ENCODE measurements around the gene ZNF618.

ZNF618 gene

DNA sequence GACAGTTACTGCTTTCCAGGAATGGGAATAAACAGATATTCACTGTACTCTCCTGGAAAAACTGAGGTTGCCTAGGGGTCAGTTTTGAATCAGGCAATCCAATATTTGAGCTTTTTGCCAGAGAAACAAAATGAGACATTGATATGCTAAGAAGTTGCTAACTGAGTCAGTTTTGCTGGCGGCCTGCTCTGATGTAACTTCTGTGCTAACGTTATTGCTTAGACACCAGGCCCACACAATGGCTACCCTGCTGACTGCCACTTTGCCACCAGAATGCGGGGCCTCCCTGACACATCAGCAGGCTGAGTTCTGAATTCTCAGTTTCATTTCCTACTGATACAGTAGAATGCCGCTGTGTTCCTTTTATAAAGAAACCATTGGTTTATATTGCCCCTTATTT, 18.2 kb upstream of the ZNF618 start:
- DNase-seq, result no peak
- Histone ChIP-seq H3K4me3 (ENCODE audit: insufficient read depth, low read depth, low read length, poor library complexity, severe bottlenecking) (no peak overlapping the region), H3K36me3 (ENCODE audit: control insufficient read depth, insufficient read depth, low read length) (no peaks in the 10 kb centered on the region), H3K27ac (ENCODE audit: insufficient read depth, low read length, poor library complexity, severe bottlenecking) (no peak overlapping the region), H3K4me1 (ENCODE audit: control insufficient read depth, insufficient read depth, low read length, poor library complexity, severe bottlenecking) (no peaks in the 10 kb centered on the region), H3K27me3 (replicated peaks; ENCODE audit: control insufficient read depth, insufficient read depth, low read length, poor library complexity, severe bottlenecking) (no peaks in the 10 kb centered on the region), H3K9me3 (ENCODE audit: control insufficient read depth, low read length) (no peaks in the 10 kb centered on the region)

DNA sequence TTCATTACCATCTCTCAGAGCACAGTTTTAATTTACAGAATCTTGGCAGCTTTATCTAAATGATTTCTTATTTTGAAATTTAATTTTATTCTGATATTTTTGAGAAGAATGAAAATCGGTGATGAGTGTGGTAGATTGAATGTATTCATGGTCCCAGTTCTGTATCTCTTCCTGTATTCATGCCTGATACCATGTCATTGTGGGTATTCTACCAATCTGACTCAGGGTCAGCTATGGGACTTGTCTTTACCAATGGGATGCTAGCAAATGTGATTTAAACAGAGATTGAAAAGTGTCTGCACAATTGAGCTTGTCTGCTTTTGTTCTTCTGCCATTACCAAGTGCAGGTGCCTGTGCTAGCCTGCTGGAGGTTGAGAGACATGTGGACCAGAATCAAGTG, 17.8 kb upstream of the ZNF618 start:
- Histone ChIP-seq H3K36me3 (ENCODE audit: control insufficient read depth, insufficient read depth, low read length) (no peaks in the 10 kb centered on the region), H3K27ac (ENCODE audit: insufficient read depth, low read length, poor library complexity, severe bottlenecking) (no peak overlapping the region), H3K4me3 (ENCODE audit: insufficient read depth, low read depth, low read length, poor library complexity, severe bottlenecking) (no peak overlapping the region), H3K27me3 (replicated peaks; ENCODE audit: control insufficient read depth, insufficient read depth, low read length, poor library complexity, severe bottlenecking) (no peaks in the 10 kb centered on the region), H3K9me3 (ENCODE audit: control insufficient read depth, low read length) (no peaks in the 10 kb centered on the region), H3K4me1 (ENCODE audit: control insufficient read depth, insufficient read depth, low read length, poor library complexity, severe bottlenecking) (no peaks in the 10 kb centered on the region)
- no peak for DNase-seq

- no peak overlapping the region for H3K27ac ChIP-seq (ENCODE audit: insufficient read depth, low read length, poor library complexity, severe bottlenecking)
- H3K36me3 ChIP-seq (ENCODE audit: control insufficient read depth, insufficient read depth, low read length), result no peaks in the 10 kb centered on the region
- no peak overlapping the region for H3K4me3 ChIP-seq (ENCODE audit: insufficient read depth, low read depth, low read length, poor library complexity, severe bottlenecking)
- DNase-seq, result no peak
- H3K9me3 ChIP-seq (ENCODE audit: control insufficient read depth, low read length), result no peaks in the 10 kb centered on the region
- H3K4me1 ChIP-seq (ENCODE audit: control insufficient read depth, insufficient read depth, low read length, poor library complexity, severe bottlenecking), result no peaks in the 10 kb centered on the region
- no peaks in the 10 kb centered on the region for H3K27me3 ChIP-seq (replicated peaks; ENCODE audit: control insufficient read depth, insufficient read depth, low read length, poor library complexity, severe bottlenecking)
Observed at GRCh38 chr9:113863345-113863744, 12.8 kb upstream of the ZNF618 start.

- no peaks in the 10 kb centered on the region for H3K36me3 ChIP-seq (ENCODE audit: control insufficient read depth, insufficient read depth, low read length)
- no peaks in the 10 kb centered on the region for H3K4me1 ChIP-seq (ENCODE audit: control insufficient read depth, insufficient read depth, low read length, poor library complexity, severe bottlenecking)
- no peak overlapping the region for H3K4me3 ChIP-seq (ENCODE audit: insufficient read depth, low read depth, low read length, poor library complexity, severe bottlenecking)
- no peak overlapping the region for H3K27ac ChIP-seq (ENCODE audit: insufficient read depth, low read length, poor library complexity, severe bottlenecking)
- H3K27me3 ChIP-seq (replicated peaks; ENCODE audit: control insufficient read depth, insufficient read depth, low read length, poor library complexity, severe bottlenecking), result peaks cover 4% of the 10 kb centered on the region
- H3K9me3 ChIP-seq (ENCODE audit: control insufficient read depth, low read length), result no peaks in the 10 kb centered on the region
- no peak for DNase-seq
Observed at GRCh38 chr9:113868501-113868900, 7.6 kb upstream of the ZNF618 start.

GRCh38 chr9:113872485-113873143, 3.5 kb upstream of the ZNF618 start:
- H3K27me3 ChIP-seq (replicated peaks; ENCODE audit: control insufficient read depth, insufficient read depth, low read length, poor library complexity, severe bottlenecking), result peaks cover 10% of the 10 kb centered on the region
- no peak overlapping the region for H3K27ac ChIP-seq (ENCODE audit: insufficient read depth, low read length, poor library complexity, severe bottlenecking)
- no peaks in the 10 kb centered on the region for H3K9me3 ChIP-seq (ENCODE audit: control insufficient read depth, low read length)
- no peaks in the 10 kb centered on the region for H3K36me3 ChIP-seq (ENCODE audit: control insufficient read depth, insufficient read depth, low read length)
- no peak for DNase-seq
- H3K4me1 ChIP-seq (ENCODE audit: control insufficient read depth, insufficient read depth, low read length, poor library complexity, severe bottlenecking), result no peaks in the 10 kb centered on the region
- no peak overlapping the region for H3K4me3 ChIP-seq (ENCODE audit: insufficient read depth, low read depth, low read length, poor library complexity, severe bottlenecking)

DNA sequence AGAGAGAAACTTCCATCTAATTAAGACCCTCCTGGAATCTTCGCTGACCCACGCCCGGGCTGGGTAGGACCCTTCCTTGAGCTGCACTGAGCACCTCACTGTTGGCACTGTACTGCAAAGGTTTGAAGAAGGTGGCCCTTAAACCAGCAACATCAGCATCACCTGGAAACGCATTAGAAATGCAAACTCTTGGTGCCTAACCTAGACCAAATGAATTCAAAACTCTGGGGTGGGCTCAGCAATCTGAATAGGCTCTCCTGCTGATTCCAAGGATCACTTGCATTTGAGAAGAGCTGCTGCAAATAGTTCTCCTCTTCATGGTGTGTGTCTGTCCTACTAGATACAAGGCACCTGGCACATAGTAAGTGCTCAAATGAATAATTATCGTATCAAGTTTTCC, 2.7 kb upstream of the ZNF618 start:
- no peak overlapping the region for H3K27ac ChIP-seq (ENCODE audit: insufficient read depth, low read length, poor library complexity, severe bottlenecking)
- no peaks in the 10 kb centered on the region for H3K4me1 ChIP-seq (ENCODE audit: control insufficient read depth, insufficient read depth, low read length, poor library complexity, severe bottlenecking)
- H3K4me3 ChIP-seq (ENCODE audit: insufficient read depth, low read depth, low read length, poor library complexity, severe bottlenecking), result no peak overlapping the region
- peaks cover 10% of the 10 kb centered on the region for H3K27me3 ChIP-seq (replicated peaks; ENCODE audit: control insufficient read depth, insufficient read depth, low read length, poor library complexity, severe bottlenecking)
- no peaks in the 10 kb centered on the region for H3K9me3 ChIP-seq (ENCODE audit: control insufficient read depth, low read length)
- DNase-seq, result no peak
- no peaks in the 10 kb centered on the region for H3K36me3 ChIP-seq (ENCODE audit: control insufficient read depth, insufficient read depth, low read length)

GRCh38 chr9:113873926-113874325, 2.2 kb upstream of the ZNF618 start:
- no peak overlapping the region for H3K27ac ChIP-seq (ENCODE audit: insufficient read depth, low read length, poor library complexity, severe bottlenecking)
- H3K36me3 ChIP-seq (ENCODE audit: control insufficient read depth, insufficient read depth, low read length), result no peaks in the 10 kb centered on the region
- no peaks in the 10 kb centered on the region for H3K9me3 ChIP-seq (ENCODE audit: control insufficient read depth, low read length)
- DNase-seq, result no peak
- peaks cover 10% of the 10 kb centered on the region for H3K27me3 ChIP-seq (replicated peaks; ENCODE audit: control insufficient read depth, insufficient read depth, low read length, poor library complexity, severe bottlenecking)
- H3K4me3 ChIP-seq (ENCODE audit: insufficient read depth, low read depth, low read length, poor library complexity, severe bottlenecking), result no peak overlapping the region
- H3K4me1 ChIP-seq (ENCODE audit: control insufficient read depth, insufficient read depth, low read length, poor library complexity, severe bottlenecking), result no peaks in the 10 kb centered on the region

DNA sequence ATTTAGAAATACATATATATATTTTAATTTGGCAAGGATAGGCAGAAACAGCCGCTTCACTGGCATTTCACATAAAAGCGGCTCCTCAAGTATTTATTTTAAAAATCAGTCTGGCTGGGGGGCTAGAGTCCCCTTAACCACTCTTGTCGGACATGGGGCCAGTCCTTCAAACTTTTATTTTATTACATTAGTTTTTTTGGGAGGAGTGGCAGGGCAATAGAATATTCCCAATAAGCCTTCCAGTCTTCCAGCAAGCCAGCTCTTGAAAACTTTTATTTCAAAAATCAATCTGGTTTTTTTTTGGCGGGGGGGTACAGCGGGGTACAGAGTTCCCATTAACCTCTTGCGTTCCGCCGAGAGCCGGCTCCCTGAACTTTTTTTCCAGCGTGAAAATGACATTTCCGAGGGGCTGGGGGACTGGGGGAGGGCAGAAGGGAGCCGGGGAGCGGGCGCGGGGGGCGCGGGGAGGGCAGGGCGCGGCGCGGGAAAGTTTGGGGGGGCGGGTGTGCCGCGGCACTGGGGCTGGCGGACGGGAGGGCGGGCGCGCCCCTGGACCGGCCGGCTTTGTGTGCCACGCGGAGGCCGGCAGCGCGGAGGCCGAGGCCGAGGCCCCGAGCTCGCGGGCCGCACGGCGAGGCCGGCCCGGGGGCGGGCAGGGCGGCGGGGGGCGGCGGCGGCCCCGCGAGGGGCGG, 504 bp upstream of the ZNF618 start:
- Histone ChIP-seq H3K4me1 (ENCODE audit: control insufficient read depth, insufficient read depth, low read length, poor library complexity, severe bottlenecking) (no peaks in the 10 kb centered on the region), H3K9me3 (ENCODE audit: control insufficient read depth, low read length) (no peaks in the 10 kb centered on the region), H3K27me3 (replicated peaks; ENCODE audit: control insufficient read depth, insufficient read depth, low read length, poor library complexity, severe bottlenecking) (peaks cover 10% of the 10 kb centered on the region), H3K27ac (ENCODE audit: insufficient read depth, low read length, poor library complexity, severe bottlenecking) (no peak overlapping the region), H3K4me3 (ENCODE audit: insufficient read depth, low read depth, low read length, poor library complexity, severe bottlenecking) (no peak overlapping the region), H3K36me3 (ENCODE audit: control insufficient read depth, insufficient read depth, low read length) (no peaks in the 10 kb centered on the region)
- no peak for DNase-seq

- no peaks in the 10 kb centered on the region for H3K4me1 ChIP-seq (ENCODE audit: control insufficient read depth, insufficient read depth, low read length, poor library complexity, severe bottlenecking)
- H3K27ac ChIP-seq (ENCODE audit: insufficient read depth, low read length, poor library complexity, severe bottlenecking), result no peak overlapping the region
- H3K4me3 ChIP-seq (ENCODE audit: insufficient read depth, low read depth, low read length, poor library complexity, severe bottlenecking), result peak overlapping the region; percentile 60
- H3K27me3 ChIP-seq (replicated peaks; ENCODE audit: control insufficient read depth, insufficient read depth, low read length, poor library complexity, severe bottlenecking), result peaks cover 6% of the 10 kb centered on the region
- no peaks in the 10 kb centered on the region for H3K36me3 ChIP-seq (ENCODE audit: control insufficient read depth, insufficient read depth, low read length)
- H3K9me3 ChIP-seq (ENCODE audit: control insufficient read depth, low read length), result no peaks in the 10 kb centered on the region
- DNase-seq, result no peak
Observed at GRCh38 chr9:113876993-113877368, 872 bp downstream of the ZNF618 start.

DNA sequence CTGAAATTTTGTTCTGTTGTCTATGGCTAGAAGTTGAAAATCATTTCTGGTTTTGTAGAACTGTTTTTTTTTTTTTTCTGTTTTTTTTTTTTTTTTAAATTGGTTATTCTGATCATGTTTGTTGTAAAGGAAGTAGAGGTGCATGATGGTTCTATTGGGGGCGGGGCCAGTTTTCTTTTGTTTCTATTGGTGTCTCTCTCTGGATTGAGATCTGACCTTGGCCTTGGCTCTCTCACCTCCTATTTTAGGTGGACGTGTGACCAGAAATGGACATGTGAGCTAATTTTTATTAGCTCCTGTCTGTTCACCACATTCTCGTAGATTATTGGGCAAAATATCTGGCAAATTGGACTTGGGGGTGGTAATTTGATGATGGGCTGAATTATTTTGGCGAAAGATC, 3.2 kb downstream of the ZNF618 start:
- Histone ChIP-seq H3K27ac (ENCODE audit: insufficient read depth, low read length, poor library complexity, severe bottlenecking) (no peak overlapping the region), H3K27me3 (replicated peaks; ENCODE audit: control insufficient read depth, insufficient read depth, low read length, poor library complexity, severe bottlenecking) (peaks cover 6% of the 10 kb centered on the region), H3K4me1 (ENCODE audit: control insufficient read depth, insufficient read depth, low read length, poor library complexity, severe bottlenecking) (no peaks in the 10 kb centered on the region), H3K9me3 (ENCODE audit: control insufficient read depth, low read length) (no peaks in the 10 kb centered on the region), H3K36me3 (ENCODE audit: control insufficient read depth, insufficient read depth, low read length) (no peaks in the 10 kb centered on the region), H3K4me3 (ENCODE audit: insufficient read depth, low read depth, low read length, poor library complexity, severe bottlenecking) (no peak overlapping the region)
- no peak for DNase-seq

Measured in effector memory CD4-positive, alpha-beta T cell (primary cell).